ENCODE data around the gene S100A11.

S100A11 gene

GRCh38 chr1:152001631-152002584 is 34.9 kb downstream of the S100A11 start:
- DNase-seq: peak; percentile 85 to 89

GRCh38 chr1:152000964-152001630 is 35.7 kb downstream of the S100A11 start:
- DNase-seq: no peak

- DNase-seq: no peak
Measured at GRCh38 chr1:151998611-151999362, 38.0 kb downstream of the S100A11 start.

GRCh38 chr1:151997284-151997570 is 39.6 kb downstream of the S100A11 start:
- no peak for DNase-seq

GRCh38 chr1:151995774-151996173 is 41.0 kb downstream of the S100A11 start:
- DNase-seq: no peak

- no peak for DNase-seq
Measured at GRCh38 chr1:151994956-151995355, 41.8 kb downstream of the S100A11 start.

- no peak for DNase-seq
Measured at GRCh38 chr1:151993734-151994496, 42.9 kb downstream of the S100A11 start, which contains the start of gene S100A10. S100A10 (minus strand) TSS chr1:151993859; CDS start chr1:151986230, 7,629 bp downstream.

GRCh38 chr1:151993084-151993733 is 43.6 kb downstream of the S100A11 start:
- DNase-seq: no peak

- DNase-seq: peak; percentile 33 to 57
Measured at GRCh38 chr1:151992303-151993083, 44.3 kb downstream of the S100A11 start.

GRCh38 chr1:151991663-151992302 is 45.0 kb downstream of the S100A11 start:
- no peak for DNase-seq

- peak; percentile 67 to 80 for DNase-seq
Measured at GRCh38 chr1:151990856-151991198, 46.0 kb downstream of the S100A11 start.

GRCh38 chr1:151990058-151990855 is 46.5 kb downstream of the S100A11 start:
- DNase-seq: no peak

- no peak for DNase-seq
Measured at GRCh38 chr1:151989211-151989862, 47.5 kb downstream of the S100A11 start.

- DNase-seq: no peak
Measured at GRCh38 chr1:151988405-151988923, 48.3 kb downstream of the S100A11 start.

- DNase-seq: no peak
Measured at GRCh38 chr1:151986501-151987190, 50.2 kb downstream of the S100A11 start.

- no peak for DNase-seq
Measured at GRCh38 chr1:151985768-151986167, 51.0 kb downstream of the S100A11 start.

- DNase-seq: no peak
Measured at GRCh38 chr1:151985270-151985669, 51.5 kb downstream of the S100A11 start.

- no peak for DNase-seq
Measured at GRCh38 chr1:151984313-151984956, 52.4 kb downstream of the S100A11 start.

Data from SHP77 (cell line).